Measurements from ENCODE around the gene PIPOX. TPM values are rescaled to one million over a fixed set of nuclear protein-coding genes. Genes with fewer than 3 reads are reported as not detected.

PIPOX gene
- polyA plus RNA-seq, 3 donors = 0.30 to 0.56 TPM; not detected in 1

GRCh38 chr17:29066606-29067005 is 23.7 kb downstream of the PIPOX start:
- no peaks in the 10 kb centered on the region for H3K27me3 ChIP-seq (ENCODE audit: control insufficient read depth in 2 of 2, insufficient read depth in 2 of 2, low read length in 2 of 2)
- no peak overlapping the region for H3K4me3 Mint-ChIP-seq
- H3K27ac Mint-ChIP-seq = no peak overlapping the region
- no peak overlapping the region for H3K4me2 ChIP-seq (replicated peaks; ENCODE audit: extremely low read depth, low read length, poor library complexity, severe bottlenecking)
- H3K4me1 ChIP-seq (ENCODE audit: control insufficient read depth in 1 of 2, insufficient read depth in 2 of 2, low read length in 2 of 2) = peaks cover 3 to 7% of the 10 kb centered on the region in 2 donors
- no peaks in the 10 kb centered on the region for H3K36me3 ChIP-seq (replicated peaks in 1 of 2; ENCODE audit: control insufficient read depth in 1 of 2, insufficient read depth in 2 of 2, low read length in 2 of 2)
- intact Hi-C loops (cut with micrococcal nuclease) = no loop called here
- no peak for TF ChIP-seq CTCF (IDR thresholded peaks at IDR 0.05)
- no peaks in the 10 kb centered on the region for H3K79me2 ChIP-seq (ENCODE audit: insufficient read depth, low read length)
- H3K9me3 Mint-ChIP-seq = no peaks in the 10 kb centered on the region
- H3K9me3 ChIP-seq (replicated peaks in 1 of 2; ENCODE audit: control insufficient read depth in 1 of 2, insufficient read depth in 1 of 2, low read length in 2 of 2) = no peaks in the 10 kb centered on the region
- no peaks in the 10 kb centered on the region for H3K36me3 Mint-ChIP-seq
- no peak overlapping the region for H3K27ac ChIP-seq (ENCODE audit: low read depth in 1 of 2, low read length in 2 of 2)
- H3K4me3 ChIP-seq (replicated peaks in 1 of 3; ENCODE audit: low read depth in 2 of 3, low read length in 3 of 3) = no peak overlapping the region
- peaks cover 0 to 6% (median 0%) of the 10 kb centered on the region in 3 donors for H3K27me3 Mint-ChIP-seq (ENCODE audit: low read depth in 3 of 3)
- no peak overlapping the region for H3K9ac ChIP-seq (ENCODE audit: insufficient read depth, low read length, poor library complexity, severe bottlenecking)
- H2AFZ ChIP-seq (ENCODE audit: insufficient read depth, low read depth, low read length, poor library complexity, severe bottlenecking) = no peak overlapping the region
- 92% methylated on average over 4 of the region's 7 CpGs for WGBS (ENCODE audit: insufficient coverage)
- no peak for DNase-seq
- no peaks in the 10 kb centered on the region for H4K20me1 ChIP-seq (ENCODE audit: insufficient read depth, low read length)
- H3K4me1 Mint-ChIP-seq = peaks cover 4% of the 10 kb centered on the region

- Histone ChIP-seq H2AFZ (ENCODE audit: insufficient read depth, low read depth, low read length, poor library complexity, severe bottlenecking) (no peak overlapping the region), H3K27ac (ENCODE audit: low read depth in 1 of 2, low read length in 2 of 2) (no peak overlapping the region), H3K79me2 (ENCODE audit: insufficient read depth, low read length) (no peaks in the 10 kb centered on the region), H3K4me3 (replicated peaks in 1 of 3; ENCODE audit: low read depth in 2 of 3, low read length in 3 of 3) (no peak overlapping the region), H4K20me1 (ENCODE audit: insufficient read depth, low read length) (no peaks in the 10 kb centered on the region), H3K4me2 (replicated peaks; ENCODE audit: extremely low read depth, low read length, poor library complexity, severe bottlenecking) (no peak overlapping the region), H3K4me1 (ENCODE audit: control insufficient read depth in 1 of 2, insufficient read depth in 2 of 2, low read length in 2 of 2) (peaks cover 1 to 5% of the 10 kb centered on the region in 2 donors), H3K9me3 (replicated peaks in 1 of 2; ENCODE audit: control insufficient read depth in 1 of 2, insufficient read depth in 1 of 2, low read length in 2 of 2) (no peaks in the 10 kb centered on the region), H3K27me3 (ENCODE audit: control insufficient read depth in 2 of 2, insufficient read depth in 2 of 2, low read length in 2 of 2) (no peaks in the 10 kb centered on the region), H3K36me3 (replicated peaks in 1 of 2; ENCODE audit: control insufficient read depth in 1 of 2, insufficient read depth in 2 of 2, low read length in 2 of 2) (no peaks in the 10 kb centered on the region), H3K9ac (ENCODE audit: insufficient read depth, low read length, poor library complexity, severe bottlenecking) (no peak overlapping the region)
- DNase-seq = no peak
- intact Hi-C loops (cut with micrococcal nuclease) = no loop called here
- Mint-ChIP-seq H3K36me3 (peaks cover 2 to 6% of the 10 kb centered on the region in 2 donors), H3K27ac (no peak overlapping the region), H3K4me1 (peaks cover 2% of the 10 kb centered on the region), H3K27me3 (ENCODE audit: low read depth in 3 of 3) (peaks cover 2 to 3% (median 2%) of the 10 kb centered on the region in 3 donors), H3K9me3 (no peaks in the 10 kb centered on the region), H3K4me3 (no peak overlapping the region)
- TF ChIP-seq CTCF (IDR thresholded peaks at IDR 0.05) = no peak
- WGBS (ENCODE audit: insufficient coverage) = 91% methylated on average over 8 of the region's 10 CpGs
These were observed 25.9 kb downstream of the PIPOX start for GRCh38 chr17:29068818-29069217.

Data from CD14-positive monocyte (primary cell).